Heart left ventricle (tissue), 13 donors: ENCODE results near the gene RPS26.

ENCODE experiments used
- CTCF ChIP-seq, 12 donors: fragments of 200-600 bp; sonication (generic) in 4 of 12; IDR thresholded peaks; one replicate each; pipeline versions ENCODE4 v1.5.0 to v1.8.0; 2018 to 2022; ENCODE audit warnings: antibody characterized with exemption in 12 of 12, mild to moderate bottlenecking in 5 of 12
- POLR2A ChIP-seq, 2 donors: fragments of 450-650 bp; IDR thresholded peaks; one replicate each; pipeline ENCODE4 v1.6.1; 2017; ENCODE audit warnings: antibody characterized with exemption in 2 of 2, mild to moderate bottlenecking in 2 of 2, moderate library complexity in 2 of 2
- donor health status: ischemic (EF 13 %, LVEDD 7.1; RV severe dilation, severe dysfunction).
- donor health status: DM: no; HTN: yes; CAD: no.
- donor health status: DM: no; HTN: no; CAD: no.
- donor health status: ischemic (EF 25% LVEDD 6.9; RV normal size, moderate dysfunction).
- donor health status: ischemic (EF 25% LVEDD 5.7; RV mildly dilated, moderate dysfunction).
- donor health status: ischemic (EF 35%, LVEDD 5.7; RV mildly dilated, moderate dysfunction).
- donor health status: nonischemic (EF 11% LVEDD 7.7; RV severe dilation, severe dysfunction).
- donor health status: DM: yes; HTN: yes; CAD: no.
- donor health status: PGD.
- donor health status: ischemic (EF 29% LVEDD 5.4; RV normal size, mild dysfunction).
- donor health status: nonischemic (EF 23%, LVEDD 6.1; RV moderate dilation, normal function).

DNA sequence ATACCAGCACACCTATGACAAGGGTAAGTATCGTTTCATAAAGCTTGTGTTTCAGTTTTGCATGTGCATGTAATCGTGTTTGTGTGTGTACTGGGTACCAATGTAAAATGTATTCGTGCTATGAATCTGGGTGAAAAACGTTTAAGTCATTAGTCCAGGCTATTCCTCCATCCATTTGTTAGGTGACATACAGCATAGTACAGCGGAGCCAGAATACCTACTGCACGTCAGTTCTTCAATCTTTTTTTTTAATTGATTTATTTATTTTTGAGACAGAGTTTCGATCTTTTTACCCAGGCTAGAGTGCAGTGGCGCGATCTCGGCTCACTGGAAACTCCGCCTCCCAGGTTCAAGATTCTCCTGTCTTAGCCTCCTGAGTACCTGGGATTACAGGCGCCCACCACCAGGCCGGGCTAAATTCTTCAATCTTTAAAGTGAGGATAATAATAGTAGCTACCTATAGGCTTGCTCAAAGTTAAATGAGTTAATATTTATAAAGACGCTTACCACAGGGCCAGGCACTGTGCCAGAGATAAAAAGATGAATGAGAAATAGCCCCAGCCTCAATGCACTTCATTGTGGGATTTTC lies 661 bp upstream of the RPS26 start:
- TF ChIP-seq CTCF (IDR thresholded peaks at IDR 0.05): no peak
- no peak for TF ChIP-seq POLR2A (IDR thresholded peaks at IDR 0.05)
